ENCODE results near the gene AATK.

GRCh38 chr17:81154961-81155360 is 11.1 kb downstream of the AATK start:
- TF ChIP-seq CTCF (conservative IDR thresholded peaks at IDR 0.05) (no peak), EZH2 (IDR thresholded peaks at IDR 0.05; ENCODE audit: low read depth) (no peak)
